ENCODE results near the gene ZBTB9. TPM values are rescaled to one million over a fixed set of nuclear protein-coding genes. Genes with fewer than 3 reads are reported as not detected.

ZBTB9 gene
- total and polyA plus RNA-seq, 10 donors = 3.6 to 8.4 (median 5.5) TPM

DNA sequence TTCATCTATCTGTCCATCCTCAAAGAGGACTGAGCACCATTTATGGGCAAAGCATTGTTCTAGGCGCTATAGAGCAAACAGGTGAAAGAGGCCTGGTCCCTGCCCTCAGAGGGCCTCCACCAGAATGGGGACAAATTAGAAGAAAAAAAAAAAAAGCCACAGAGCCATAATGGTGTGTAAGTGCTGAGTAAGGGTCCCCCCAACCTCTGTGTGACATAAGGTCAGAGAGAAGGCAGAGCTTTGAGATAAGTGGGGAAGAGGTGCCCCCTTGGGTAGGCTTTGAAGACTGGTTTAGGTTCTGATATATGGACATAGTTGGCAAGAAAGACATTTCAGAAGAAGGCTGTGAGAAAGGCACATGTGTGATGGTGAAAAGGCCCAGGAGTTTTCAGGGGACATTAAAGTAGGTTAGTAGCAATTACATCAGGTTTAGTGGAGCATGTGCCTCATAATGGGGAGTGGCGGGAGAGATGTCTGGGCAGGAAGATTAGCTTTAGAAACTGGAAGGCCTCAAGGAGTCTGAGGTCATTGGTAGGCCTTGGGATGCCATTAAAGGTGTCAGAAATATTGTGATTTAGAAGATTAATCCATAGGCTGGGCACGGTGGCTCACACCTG, 15.3 kb upstream of the ZBTB9 start:
- 91 to 97% (median 93%) methylated on average over 3 of the region's 3 CpGs for WGBS, 5 donors
- no peak for DNase-seq
- no peaks in the 10 kb centered on the region for H3K27me3 ChIP-seq (replicated peaks in 1 of 7)
- H3K4me3 ChIP-seq = no peak overlapping the region
- intact Hi-C loops (cut with DNase I; ENCODE audit: low total_unique reads) = loop anchor here (10.0 kb wide), 1 partner anchor 136 kb away; no protein-coding TSS in a partner anchor
- H3K4me1 ChIP-seq = peaks cover 0 to 2% (median 0%) of the 10 kb centered on the region in 6 donors
- peaks cover 0 to 90% (median 50%) of the 10 kb centered on the region in 6 donors for H3K36me3 ChIP-seq
- no peak for TF ChIP-seq POLR2A (IDR thresholded peaks at IDR 0.05)
- TF ChIP-seq, protein P1, sequence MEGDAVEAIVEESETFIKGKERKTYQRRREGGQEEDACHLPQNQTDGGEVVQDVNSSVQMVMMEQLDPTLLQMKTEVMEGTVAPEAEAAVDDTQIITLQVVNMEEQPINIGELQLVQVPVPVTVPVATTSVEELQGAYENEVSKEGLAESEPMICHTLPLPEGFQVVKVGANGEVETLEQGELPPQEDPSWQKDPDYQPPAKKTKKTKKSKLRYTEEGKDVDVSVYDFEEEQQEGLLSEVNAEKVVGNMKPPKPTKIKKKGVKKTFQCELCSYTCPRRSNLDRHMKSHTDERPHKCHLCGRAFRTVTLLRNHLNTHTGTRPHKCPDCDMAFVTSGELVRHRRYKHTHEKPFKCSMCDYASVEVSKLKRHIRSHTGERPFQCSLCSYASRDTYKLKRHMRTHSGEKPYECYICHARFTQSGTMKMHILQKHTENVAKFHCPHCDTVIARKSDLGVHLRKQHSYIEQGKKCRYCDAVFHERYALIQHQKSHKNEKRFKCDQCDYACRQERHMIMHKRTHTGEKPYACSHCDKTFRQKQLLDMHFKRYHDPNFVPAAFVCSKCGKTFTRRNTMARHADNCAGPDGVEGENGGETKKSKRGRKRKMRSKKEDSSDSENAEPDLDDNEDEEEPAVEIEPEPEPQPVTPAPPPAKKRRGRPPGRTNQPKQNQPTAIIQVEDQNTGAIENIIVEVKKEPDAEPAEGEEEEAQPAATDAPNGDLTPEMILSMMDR (IDR thresholded peaks at IDR 0.05 in 8 of 11, conservative IDR thresholded peaks at IDR 0.05 in 3 of 11) = no peak
- TF ChIP-seq POLR2AphosphoS5 (IDR thresholded peaks at IDR 0.05) = no peak
- H3K9me3 ChIP-seq = no peaks in the 10 kb centered on the region
- no peak overlapping the region for H3K27ac ChIP-seq

DNA sequence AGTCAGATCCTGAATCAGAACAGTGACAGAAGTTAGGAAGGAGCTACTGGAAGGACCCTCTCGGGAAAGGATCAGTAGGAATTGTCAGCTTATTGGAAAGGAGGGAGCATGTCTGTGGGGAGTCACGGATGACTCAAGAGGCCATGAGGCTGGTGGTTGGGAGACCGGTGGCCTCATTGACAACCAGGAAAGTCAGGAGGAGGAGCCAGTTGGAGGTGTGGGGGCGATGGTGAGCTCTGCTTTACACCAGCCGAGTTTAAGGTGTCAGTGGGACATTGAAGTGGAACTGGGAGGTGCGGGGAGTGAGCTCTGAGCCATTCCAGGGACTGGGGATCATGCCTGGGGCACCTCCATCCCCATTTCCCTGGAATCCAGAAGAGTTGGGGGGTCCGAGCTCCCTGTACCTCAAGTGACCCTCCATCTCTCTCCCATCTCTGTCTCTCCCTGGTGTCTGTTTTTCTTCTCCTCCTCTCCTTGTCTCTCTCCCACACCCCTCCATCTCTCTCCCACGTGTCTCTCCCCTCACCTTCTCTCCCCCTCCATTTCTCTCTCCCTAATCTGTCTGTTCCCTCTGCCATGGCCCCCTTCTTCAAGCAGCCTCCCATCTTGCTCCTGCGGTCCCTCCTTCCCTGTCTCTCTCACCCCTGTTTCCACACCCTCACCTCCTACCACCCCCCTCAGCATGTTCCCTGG, 14.3 kb upstream of the ZBTB9 start:
- WGBS, 5 donors = 77 to 81% (median 79%) methylated on average over 9 of the region's 9 CpGs
- H3K27ac ChIP-seq = no peak overlapping the region
- TF ChIP-seq POLR2A (IDR thresholded peaks at IDR 0.05) (no peak), POLR2AphosphoS5 (IDR thresholded peaks at IDR 0.05) (no peak)
- TF ChIP-seq, protein P1 (IDR thresholded peaks at IDR 0.05 in 8 of 11, conservative IDR thresholded peaks at IDR 0.05 in 3 of 11) = no peak
- intact Hi-C loops (cut with DNase I; ENCODE audit: low total_unique reads) = loop anchor here (10.0 kb wide), 1 partner anchor 135 kb away; no protein-coding TSS in a partner anchor
- H3K9me3 ChIP-seq = no peaks in the 10 kb centered on the region
- no peak overlapping the region for H3K4me3 ChIP-seq
- no peaks in the 10 kb centered on the region for H3K27me3 ChIP-seq (replicated peaks in 1 of 7)
- H3K4me1 ChIP-seq = peaks cover 0 to 11% (median 0%) of the 10 kb centered on the region in 6 donors
- DNase-seq = no peak
- H3K36me3 ChIP-seq = peaks cover 0 to 97% (median 54%) of the 10 kb centered on the region in 6 donors

DNA sequence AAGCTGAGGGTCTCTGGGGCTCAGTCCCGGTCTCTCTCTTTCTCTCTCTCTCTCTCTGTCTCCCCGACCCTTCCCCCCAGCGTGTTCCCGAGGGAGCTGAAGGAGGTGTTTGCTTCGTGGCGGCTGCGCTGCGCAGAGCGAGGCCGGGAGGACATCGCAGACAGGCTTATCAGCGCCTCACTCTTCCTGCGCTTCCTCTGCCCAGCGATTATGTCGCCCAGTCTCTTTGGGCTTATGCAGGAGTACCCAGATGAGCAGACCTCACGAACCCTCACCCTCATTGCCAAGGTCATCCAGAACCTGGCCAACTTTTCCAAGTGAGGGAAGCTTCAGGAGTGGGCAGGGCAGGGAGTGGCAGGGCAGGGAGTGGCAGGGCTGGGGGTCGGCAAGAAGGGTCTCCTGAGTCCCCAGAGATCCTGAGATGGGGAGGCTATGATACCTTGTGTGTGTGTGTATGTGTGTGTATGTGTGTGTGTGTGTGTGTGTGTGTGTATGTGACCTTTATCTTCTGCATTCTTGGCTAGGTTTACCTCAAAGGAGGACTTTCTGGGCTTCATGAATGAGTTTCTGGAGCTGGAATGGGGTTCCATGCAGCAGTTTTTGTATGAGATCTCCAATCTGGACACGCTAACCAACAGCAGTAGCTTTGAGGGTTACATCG, 13.6 kb upstream of the ZBTB9 start:
- 79 to 88% (median 83%) methylated on average over 19 of the region's 19 CpGs for WGBS, 5 donors
- Histone ChIP-seq H3K27me3 (replicated peaks in 1 of 7) (no peaks in the 10 kb centered on the region), H3K4me1 (peaks cover 0 to 17% (median 0%) of the 10 kb centered on the region in 6 donors), H3K36me3 (peaks cover 0 to 91% (median 48%) of the 10 kb centered on the region in 6 donors), H3K9me3 (no peaks in the 10 kb centered on the region), H3K4me3 (no peak overlapping the region), H3K27ac (no peak overlapping the region)
- TF ChIP-seq, protein P1 (IDR thresholded peaks at IDR 0.05 in 8 of 11, conservative IDR thresholded peaks at IDR 0.05 in 3 of 11) = no peak
- TF ChIP-seq POLR2AphosphoS5 (IDR thresholded peaks at IDR 0.05) = peak in 1 of 3 donors; percentile 31
- no peak for DNase-seq
- intact Hi-C loops (cut with DNase I; ENCODE audit: low total_unique reads) = no loop called here

DNA sequence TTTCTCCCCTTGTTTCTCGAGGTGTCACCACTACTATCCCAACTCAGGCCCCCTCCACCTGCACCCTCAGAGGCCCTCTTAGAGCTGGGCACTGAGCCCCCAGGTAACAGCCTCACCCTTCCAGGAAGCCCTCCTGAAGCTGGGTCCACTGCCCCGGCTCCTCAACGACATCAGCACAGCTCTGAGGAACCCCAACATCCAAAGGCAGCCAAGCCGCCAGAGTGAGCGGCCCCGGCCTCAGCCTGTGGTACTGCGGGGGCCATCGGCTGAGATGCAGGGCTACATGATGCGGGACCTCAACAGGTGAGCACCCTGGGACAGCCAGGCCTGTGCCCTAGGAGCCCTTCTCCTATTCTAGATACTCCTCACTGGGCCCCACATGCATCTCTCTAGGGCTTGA, 12.9 kb upstream of the ZBTB9 start:
- WGBS, 5 donors = 92 to 96% (median 94%) methylated on average over 9 of the region's 9 CpGs

More for the DNA sequence above, 12.9 kb upstream of the ZBTB9 start:
- Histone ChIP-seq H3K27ac (no peak overlapping the region), H3K9me3 (no peaks in the 10 kb centered on the region), H3K36me3 (peaks cover 0 to 90% (median 43%) of the 10 kb centered on the region in 6 donors), H3K4me1 (peaks cover 0 to 24% (median 0%) of the 10 kb centered on the region in 6 donors), H3K27me3 (replicated peaks in 1 of 7) (no peaks in the 10 kb centered on the region), H3K4me3 (no peak overlapping the region)
- DNase-seq = no peak
- intact Hi-C loops (cut with DNase I; ENCODE audit: low total_unique reads) = no loop called here
- TF ChIP-seq POLR2AphosphoS5 (IDR thresholded peaks at IDR 0.05) (peak in 1 of 3 donors; percentile 10), POLR2A (IDR thresholded peaks at IDR 0.05) (no peak)
